ENCODE data around the gene AFDN. TPM values are rescaled to one million over a fixed set of nuclear protein-coding genes. Genes with fewer than 3 reads are reported as not detected.

The AFDN gene
- total RNA-seq, 1 experiment from 2014 or later, result 47.6 TPM

DNA sequence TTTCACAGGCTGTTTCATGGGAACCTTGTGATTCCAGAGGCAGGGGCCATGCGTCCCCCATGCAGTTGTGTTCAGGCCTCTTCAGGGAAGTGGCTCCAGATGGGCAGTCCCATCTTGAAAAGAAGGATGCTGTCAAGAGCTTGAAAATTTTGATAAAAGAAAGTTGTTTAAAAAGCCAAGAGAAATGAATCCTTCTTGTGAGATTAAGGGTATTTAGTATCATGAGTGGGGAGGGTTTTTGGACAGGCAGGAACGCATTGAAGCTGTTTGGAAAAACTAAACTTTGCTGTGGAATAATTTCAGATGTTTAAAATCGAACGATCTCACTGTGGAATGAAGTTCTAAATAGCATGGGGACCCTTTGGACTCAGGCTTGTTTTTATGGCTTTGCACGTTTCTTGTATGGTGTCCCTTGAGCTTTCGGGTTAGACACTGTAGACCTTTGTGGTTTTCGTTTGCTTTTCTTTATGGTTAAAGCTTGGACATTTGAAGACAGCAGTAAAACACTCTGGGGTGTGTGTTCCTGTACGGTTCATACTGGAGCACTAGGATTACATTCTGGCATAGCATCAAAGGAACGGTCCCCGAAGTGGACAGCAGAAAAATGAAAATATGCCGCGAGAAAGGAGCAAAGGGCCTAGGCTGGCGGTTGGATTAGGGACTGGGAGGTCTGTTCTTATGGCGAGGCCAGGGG lies 188.9 kb downstream of the AFDN start:
- no peak for DNase-seq (ENCODE audit: low read depth)

DNA sequence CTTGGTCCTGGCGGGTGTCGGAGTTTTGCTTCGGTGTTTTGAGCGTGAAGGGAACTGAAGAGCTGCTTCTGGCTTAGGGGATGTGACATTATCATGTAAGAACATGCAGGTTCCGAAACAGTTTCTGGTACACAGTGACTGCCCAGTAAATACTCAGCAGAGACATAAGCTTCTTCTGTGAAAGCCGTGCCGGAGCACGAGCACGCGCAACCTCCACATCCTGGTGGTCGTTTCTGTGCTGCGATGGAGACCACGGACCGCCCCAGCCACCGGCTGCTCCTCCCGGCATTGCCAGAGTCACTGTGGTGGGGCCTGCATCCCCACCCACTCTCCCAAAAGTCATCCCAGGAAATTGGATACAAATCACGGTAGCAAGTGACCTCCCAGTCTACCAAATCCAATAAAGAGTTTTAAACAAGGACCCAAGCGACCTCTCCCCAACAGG lies 189.5 kb downstream of the AFDN start:
- no peak for DNase-seq (ENCODE audit: low read depth)

DNA sequence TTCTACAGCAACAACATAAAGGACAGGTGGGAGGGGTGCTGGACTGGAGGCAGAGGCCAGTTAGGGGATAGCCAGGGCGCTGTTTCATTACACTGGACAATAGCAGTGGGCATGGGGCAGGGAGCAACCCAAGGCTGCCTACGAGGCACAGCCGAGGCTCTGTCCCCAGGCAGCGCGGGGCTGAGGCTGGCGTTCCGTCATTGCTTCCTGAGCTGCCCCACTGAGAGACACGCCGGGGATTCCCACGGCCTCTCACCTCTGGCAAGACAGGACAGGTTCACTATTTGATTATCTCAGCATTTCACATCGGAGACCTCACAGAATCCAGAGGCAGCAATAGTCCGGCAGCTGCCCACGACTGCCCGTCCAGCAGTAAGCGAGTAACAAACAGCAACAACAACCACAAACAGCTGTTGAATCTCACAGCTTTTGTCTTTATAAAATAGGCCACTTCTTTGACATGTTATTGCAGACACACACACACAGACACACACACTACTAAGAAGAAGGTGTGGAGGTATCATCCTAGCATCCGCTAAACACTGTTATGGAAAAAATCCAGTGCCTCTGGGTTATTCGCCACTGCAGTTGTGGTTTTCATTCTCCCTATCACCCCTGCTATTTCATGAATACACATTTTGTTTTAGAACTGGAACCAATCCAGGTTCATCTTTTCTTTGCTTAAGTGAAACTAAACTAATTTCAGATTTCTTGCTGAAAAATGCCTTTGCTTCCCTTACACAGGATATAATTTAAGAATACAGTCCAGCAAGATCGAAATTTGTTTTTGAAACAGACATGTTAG lies 190.2 kb downstream of the AFDN start:
- no peak for DNase-seq (ENCODE audit: low read depth)

DNA sequence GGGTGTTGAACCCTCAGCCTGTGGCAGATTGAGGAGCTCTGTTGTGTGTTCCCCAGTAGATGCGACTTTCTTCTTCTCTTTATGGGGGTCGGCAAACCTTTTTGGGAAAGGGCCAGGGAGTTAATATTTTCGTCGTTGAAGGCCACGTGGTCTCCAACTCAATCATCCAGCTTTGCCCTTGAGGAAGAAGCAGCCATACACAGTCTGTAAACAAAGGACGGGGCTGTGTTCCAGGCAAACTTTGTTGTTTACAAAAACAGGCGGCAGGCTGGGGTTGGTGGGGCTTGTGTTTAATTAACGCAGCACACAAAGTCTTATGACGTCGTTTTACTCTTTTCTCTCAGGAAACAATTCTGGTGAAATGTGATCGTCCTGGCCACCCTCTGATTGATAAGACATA lies 190.9 kb downstream of the AFDN start:
- no peak for DNase-seq (ENCODE audit: low read depth)

DNA sequence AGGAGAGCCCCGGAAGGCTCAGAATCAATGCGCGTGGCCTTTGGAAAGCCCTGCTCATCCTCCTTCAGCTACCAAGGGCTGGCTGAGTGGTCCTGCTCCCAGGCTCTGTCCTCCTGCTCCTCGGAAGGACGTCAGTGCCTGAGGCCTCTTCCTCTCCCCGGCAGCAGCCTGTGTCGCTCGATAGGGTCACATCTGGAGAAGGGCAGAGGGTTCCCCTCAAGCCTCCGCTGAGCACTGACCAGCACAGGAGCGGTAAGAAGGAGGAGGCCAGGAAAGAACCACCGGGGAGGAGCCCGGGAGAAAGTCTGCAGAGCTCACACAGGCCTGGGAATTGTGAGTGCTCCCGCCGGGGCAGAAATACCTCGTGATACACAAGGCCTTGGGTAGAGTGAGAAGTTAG lies 192.0 kb downstream of the AFDN start:
- no peak for DNase-seq (ENCODE audit: low read depth)

DNA sequence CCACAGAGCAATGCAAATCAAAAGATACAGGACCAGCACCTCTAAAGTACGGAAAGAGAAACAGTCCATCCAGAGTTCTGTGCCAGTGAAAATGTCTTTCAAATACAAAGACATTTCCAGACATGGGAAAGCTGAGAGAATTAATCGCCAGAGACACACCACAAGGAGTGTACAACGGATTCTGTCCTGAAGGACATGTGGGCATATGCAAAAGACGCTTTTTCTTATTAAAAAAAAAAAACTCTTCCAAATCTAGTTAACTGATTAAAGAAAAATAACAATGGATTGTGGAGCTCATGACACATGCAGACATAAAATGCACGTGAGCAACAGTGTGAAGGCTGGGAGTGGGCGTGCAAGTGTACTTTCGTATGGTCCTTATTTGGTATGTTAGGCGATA lies 193.5 kb downstream of the AFDN start:
- no peak for DNase-seq (ENCODE audit: low read depth)

- no peak for DNase-seq (ENCODE audit: low read depth)
Observed at GRCh38 chr6:168021581-168021980, 194.9 kb downstream of the AFDN start.

Other genes with a start within 250 kb of the AFDN start
- not detected in 2 replicates for gene KIF25, start 170.8 kb downstream of the AFDN start, total RNA-seq (2014; rRNA removed; shearing (Covaris generic))

Data from HT1080 (cell line).